Measurements from ENCODE around the gene KLHL10.
A peak's percentile ranks its signal among the peaks of the same experiment; 100 is the strongest.

GRCh38 chr17:41793784-41794539, 43.7 kb upstream of the KLHL10 start:
- TF ChIP-seq CTCF (conservative IDR thresholded peaks at IDR 0.05; ENCODE audit: low read depth in 2 of 2) (peak in 1 of 2 experiments; percentile 44; a peak in 2 of 4 replicates), EZH2 (IDR thresholded peaks at IDR 0.05; ENCODE audit: low read depth, unreplicated experiment) (no peak), REST (IDR thresholded peaks at IDR 0.05; ENCODE audit: unreplicated experiment) (no peak), POLR2AphosphoS5 (IDR thresholded peaks at IDR 0.05; ENCODE audit: low read depth) (peak; percentile 36; the same call in 1 of the 2 replicates), CREB1 (CRISPR knock-in tag; IDR thresholded peaks at IDR 0.05; ENCODE audit: low read depth) (no peak), JUNB (IDR thresholded peaks at IDR 0.05; ENCODE audit: unreplicated experiment) (no peak), EZH2phosphoT487 (IDR thresholded peaks at IDR 0.05; ENCODE audit: unreplicated experiment) (no peak), NANOG (IDR thresholded peaks at IDR 0.05; ENCODE audit: borderline replicate concordance) (no peak), ZNF114 (CRISPR knock-in tag; IDR thresholded peaks at IDR 0.05) (no peak), ETS1 (IDR thresholded peaks at IDR 0.05) (no peak), ZNF331 (CRISPR knock-in tag; IDR thresholded peaks at IDR 0.05; ENCODE audit: low read depth) (no peak), STAT1 (IDR thresholded peaks at IDR 0.05; ENCODE audit: unreplicated experiment) (no peak), ZNF462 (CRISPR knock-in tag; IDR thresholded peaks at IDR 0.05) (no peak)

Measured in GM23338 (cell line).